Fibroblast of the aortic adventitia (primary cell): ENCODE data around the gene PIK3C2B. TPM values are rescaled to one million over a fixed set of nuclear protein-coding genes. Genes with fewer than 3 reads are reported as not detected.

Experiments used
- DNase-seq: peaks from one replicate; pipeline ENCODE4 v3.0.0-alpha.2; 2010; ENCODE audit warnings: low read depth
- H3K4me3 ChIP-seq: 2 replicates; pipeline ENCODE4 v1.5.1; 2011; ENCODE audit warnings: low read depth, mild to moderate bottlenecking, control low read depth, low read length, moderate library complexity
- total RNA-seq: library from RNA; depleted of rRNA; stranded (reverse); fragments of >200 nt; gene quantifications from 2 replicates; pipeline ENCODE4 v1.2.3, GENCODE V29; 2012; ENCODE audit warnings: low replicate concordance
- TF ChIP-seq, protein P1 (sequence below): IDR thresholded peaks from 2 replicates; pipeline ENCODE4 v1.5.1; 2011; ENCODE audit warnings: mild to moderate bottlenecking, low read length, control low read depth, inconsistent platforms; ENCODE audit not compliant: insufficient read depth

The PIK3C2B gene
- total RNA-seq, 1 donor: 4.5 TPM

DNA sequence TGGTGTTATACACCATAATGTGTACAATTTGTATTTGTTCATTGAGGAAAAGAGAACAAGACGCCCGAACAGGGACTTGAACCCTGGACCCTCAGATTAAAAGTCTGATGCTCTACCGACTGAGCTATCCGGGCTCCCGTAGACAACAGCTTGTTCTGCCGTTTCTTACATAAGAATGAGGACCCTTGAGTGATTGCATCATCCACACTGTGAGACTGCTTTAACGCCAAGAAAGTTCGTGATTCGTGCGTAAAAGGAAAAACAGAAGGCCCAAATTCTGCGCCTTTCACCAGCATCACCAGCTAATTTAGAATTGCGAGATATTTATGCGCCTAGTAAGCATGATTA is 12.3 kb upstream of the PIK3C2B start:
- peak; percentile 98 for DNase-seq
- H3K4me3 ChIP-seq: peak overlapping the region; percentile 44
- TF ChIP-seq, protein P1, sequence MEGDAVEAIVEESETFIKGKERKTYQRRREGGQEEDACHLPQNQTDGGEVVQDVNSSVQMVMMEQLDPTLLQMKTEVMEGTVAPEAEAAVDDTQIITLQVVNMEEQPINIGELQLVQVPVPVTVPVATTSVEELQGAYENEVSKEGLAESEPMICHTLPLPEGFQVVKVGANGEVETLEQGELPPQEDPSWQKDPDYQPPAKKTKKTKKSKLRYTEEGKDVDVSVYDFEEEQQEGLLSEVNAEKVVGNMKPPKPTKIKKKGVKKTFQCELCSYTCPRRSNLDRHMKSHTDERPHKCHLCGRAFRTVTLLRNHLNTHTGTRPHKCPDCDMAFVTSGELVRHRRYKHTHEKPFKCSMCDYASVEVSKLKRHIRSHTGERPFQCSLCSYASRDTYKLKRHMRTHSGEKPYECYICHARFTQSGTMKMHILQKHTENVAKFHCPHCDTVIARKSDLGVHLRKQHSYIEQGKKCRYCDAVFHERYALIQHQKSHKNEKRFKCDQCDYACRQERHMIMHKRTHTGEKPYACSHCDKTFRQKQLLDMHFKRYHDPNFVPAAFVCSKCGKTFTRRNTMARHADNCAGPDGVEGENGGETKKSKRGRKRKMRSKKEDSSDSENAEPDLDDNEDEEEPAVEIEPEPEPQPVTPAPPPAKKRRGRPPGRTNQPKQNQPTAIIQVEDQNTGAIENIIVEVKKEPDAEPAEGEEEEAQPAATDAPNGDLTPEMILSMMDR: no peak

DNA sequence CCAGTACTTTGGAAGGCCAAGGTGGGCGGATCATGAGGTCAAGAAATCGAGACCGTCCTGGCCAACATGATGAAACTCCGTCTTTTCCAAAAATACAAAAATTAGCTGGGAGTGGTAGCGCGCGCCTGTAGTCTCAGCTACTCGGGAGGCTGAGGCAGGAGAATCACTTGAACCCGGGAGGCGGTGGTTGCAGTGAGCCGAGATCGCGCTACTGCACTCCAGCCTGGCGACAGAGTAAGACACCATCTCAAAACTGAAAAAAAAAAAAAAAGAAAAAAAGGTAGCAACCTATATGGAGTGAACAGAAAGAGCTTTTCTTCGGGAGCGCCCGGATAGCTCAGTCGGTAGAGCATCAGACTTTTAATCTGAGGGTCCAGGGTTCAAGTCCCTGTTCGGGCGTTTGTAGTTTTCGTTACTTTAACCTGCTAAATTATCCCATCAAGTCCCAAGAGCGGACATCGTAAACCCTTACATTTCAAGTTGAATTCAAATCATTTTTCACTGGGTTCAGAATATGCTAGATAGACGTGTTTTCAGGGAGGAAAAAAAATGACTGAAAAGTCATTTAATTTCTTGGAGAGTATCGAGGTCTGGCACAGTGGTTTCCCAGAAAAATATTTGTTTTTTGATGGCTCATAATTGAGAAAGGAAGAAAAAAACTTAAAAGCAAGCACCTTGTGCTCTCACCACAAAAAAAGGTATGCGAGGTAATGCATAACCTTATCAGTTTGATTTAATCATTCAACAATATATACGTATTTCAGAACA is 11.8 kb upstream of the PIK3C2B start:
- peak overlapping the region; percentile 54 for H3K4me3 ChIP-seq
- TF ChIP-seq, protein P1: no peak
- DNase-seq: peak; percentile 98

DNA sequence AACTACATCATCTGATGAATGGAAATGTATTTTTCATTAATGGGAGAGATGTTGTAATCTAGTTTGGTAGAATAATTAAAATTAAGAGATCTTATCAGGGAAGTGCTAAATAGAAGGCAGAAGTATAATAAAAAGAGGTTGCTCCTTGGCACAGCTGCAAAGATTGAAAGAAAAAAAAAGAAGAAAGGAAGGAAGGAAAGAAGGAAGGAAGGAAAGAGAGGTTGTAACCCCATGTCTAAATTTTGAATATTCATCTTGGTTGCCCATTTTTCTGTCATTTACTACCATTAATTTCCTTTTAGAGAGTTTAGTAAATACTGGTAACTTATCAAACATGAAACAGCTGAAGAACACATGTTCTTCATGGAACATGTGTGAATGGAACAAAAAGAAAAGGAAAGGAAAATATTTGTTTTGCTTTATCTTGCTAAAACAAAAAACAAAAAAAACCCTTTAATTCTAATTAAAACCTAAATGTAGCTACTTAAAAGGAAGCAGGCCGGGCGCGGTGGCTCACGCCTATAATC is 11.1 kb upstream of the PIK3C2B start:
- no peak for DNase-seq
- H3K4me3 ChIP-seq: peak overlapping the region; percentile 54
- TF ChIP-seq, protein P1: no peak

DNA sequence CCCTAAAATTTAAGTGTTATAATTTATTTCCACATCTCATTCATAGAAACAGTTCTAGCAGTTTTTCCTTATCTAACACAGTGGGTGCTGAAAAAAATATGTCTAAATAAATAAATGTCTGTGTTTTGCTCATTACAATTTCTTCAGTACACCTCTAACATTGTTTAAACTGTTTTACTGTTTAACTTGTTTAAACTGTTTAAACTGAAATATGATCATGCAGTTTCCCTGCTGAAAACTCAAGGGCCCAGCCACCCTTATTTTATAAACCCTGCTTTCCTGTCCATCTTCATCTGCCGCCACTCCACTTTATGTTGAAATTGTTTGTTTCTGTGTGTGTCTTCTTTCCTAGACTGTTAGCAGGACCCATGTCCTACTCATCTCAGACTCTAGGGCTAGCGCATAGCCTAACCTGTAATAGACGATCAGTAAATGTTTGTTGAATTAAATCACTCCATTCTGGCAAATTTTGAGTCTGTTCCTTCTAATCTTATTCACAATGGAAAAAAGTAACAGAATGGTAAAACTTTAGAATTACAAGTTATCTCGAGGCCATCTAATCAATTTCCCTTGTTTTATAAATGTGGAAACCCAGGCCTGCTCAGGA is 9.4 kb upstream of the PIK3C2B start:
- H3K4me3 ChIP-seq: no peak overlapping the region
- no peak for DNase-seq
- TF ChIP-seq, protein P1: no peak

DNA sequence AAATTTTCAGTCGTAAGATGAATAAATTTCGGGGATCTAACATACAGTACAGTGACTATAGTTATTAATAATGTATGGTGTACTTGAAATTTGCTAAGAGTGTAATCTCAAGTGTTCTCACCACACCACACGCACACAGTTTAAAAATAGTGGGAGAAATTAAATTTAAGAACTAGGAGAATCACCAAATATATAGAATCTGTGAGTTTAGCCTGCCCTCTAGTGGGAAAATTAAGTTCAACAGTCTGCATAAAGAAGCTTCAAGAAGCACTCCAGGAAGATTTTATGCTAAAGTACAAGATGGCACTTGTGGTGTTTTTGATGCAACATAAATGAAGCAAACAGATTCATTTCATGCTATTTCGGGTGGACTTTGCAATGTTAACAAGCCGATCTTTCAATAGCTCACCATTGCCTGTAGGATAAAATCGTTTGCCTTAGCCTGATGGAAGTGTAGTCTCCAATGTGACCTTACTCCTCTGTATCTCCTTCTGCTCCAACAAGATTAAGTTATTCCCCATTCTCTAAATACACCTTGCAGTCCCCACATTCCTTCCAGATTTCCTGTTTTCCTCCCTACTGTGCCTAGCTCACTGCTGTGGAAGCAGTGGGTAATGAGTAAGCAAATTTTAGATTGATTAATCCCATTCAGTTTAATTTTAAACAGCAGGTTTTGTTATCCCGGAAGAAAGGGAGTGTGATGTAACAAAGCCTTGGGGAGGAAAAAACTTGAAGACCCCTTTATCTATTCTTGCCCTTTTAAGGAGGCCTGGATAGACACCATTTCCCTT is 8.7 kb upstream of the PIK3C2B start:
- TF ChIP-seq, protein P1: peak; percentile 52
- peak; percentile 90 for DNase-seq
- no peak overlapping the region for H3K4me3 ChIP-seq

DNA sequence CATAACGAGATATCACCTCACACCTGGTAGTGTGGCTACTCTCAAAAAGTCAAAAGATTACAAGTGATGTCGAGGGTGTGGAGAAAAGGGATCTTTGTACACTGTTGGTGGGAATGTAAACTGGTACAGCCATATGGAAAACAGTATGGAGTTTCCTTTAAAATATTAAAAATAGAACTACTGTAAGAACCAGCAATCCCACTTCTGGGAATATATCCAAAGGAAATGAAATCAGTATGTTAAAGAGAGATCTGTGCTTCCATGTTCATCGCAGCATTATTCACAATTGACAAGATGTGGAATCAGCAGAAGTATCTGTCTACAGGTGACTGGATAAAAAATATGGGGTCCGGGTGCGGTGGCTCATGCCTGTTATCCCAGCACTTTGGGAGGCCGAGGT is 7.6 kb upstream of the PIK3C2B start:
- no peak overlapping the region for H3K4me3 ChIP-seq
- no peak for DNase-seq
- TF ChIP-seq, protein P1: no peak
